BJ (cell line): ENCODE measurements around the gene ABCC4. TPM values are rescaled to one million over a fixed set of nuclear protein-coding genes. Genes with fewer than 3 reads are reported as not detected.
"Not testable (repeated sequence)": the region's sequence is repeated elsewhere in the genome, so short reads cannot be mapped to it uniquely, and the experiment has no call there.

Source experiments
- CTCF ChIA-PET: fragments of 350-600 bp; formaldehyde crosslinking; extraction: SDS; loops from one replicate; lab custom pipeline; 2021; ENCODE audit warnings: antibody characterized with exemption, inconsistent platforms; lab: Yijun Ruan, JAX
- POLR2A ChIA-PET: fragments of 300-600 bp; sonication (Branson Sonifier 250); formaldehyde crosslinking; extraction: SDS; loops from one replicate; lab custom pipeline; 2021; ENCODE audit warnings: antibody characterized with exemption; lab: Charles Lee
- DNase-seq: peaks from one replicate; pipeline ENCODE4 v3.0.0-alpha.2; 2011; ENCODE audit warnings: low read depth
- H3K27me3 ChIP-seq: 2 replicates; pipeline ENCODE4 v1.6.0; 2011; ENCODE audit warnings: low read length; ENCODE audit not compliant: control insufficient read depth, insufficient read depth
- H3K36me3 ChIP-seq: 2 replicates; pipeline ENCODE4 v1.5.1; 2011; ENCODE audit warnings: low read length; ENCODE audit not compliant: control insufficient read depth, insufficient read depth
- H3K4me3 ChIP-seq: 2 replicates; pipeline ENCODE4 v1.5.1; 2011; ENCODE audit warnings: low read depth, mild to moderate bottlenecking, control low read depth, low read length
- polyA plus RNA-seq: library from polyadenylated mRNA; depleted of rRNA; stranded (reverse); fragments of >200 nt; gene quantifications from 2 replicates; pipeline ENCODE4 v1.2.3, GENCODE V29; 2011
- TF ChIP-seq, protein P1 (sequence below): IDR thresholded peaks from 2 replicates; pipeline ENCODE4 v1.5.1; 2011; ENCODE audit warnings: low read depth, mild to moderate bottlenecking, control low read depth, inconsistent platforms, low read length, moderate library complexity; ENCODE audit not compliant: insufficient read depth

Gene ABCC4
- polyA plus RNA-seq, 1 experiment = 11.2 TPM

DNA sequence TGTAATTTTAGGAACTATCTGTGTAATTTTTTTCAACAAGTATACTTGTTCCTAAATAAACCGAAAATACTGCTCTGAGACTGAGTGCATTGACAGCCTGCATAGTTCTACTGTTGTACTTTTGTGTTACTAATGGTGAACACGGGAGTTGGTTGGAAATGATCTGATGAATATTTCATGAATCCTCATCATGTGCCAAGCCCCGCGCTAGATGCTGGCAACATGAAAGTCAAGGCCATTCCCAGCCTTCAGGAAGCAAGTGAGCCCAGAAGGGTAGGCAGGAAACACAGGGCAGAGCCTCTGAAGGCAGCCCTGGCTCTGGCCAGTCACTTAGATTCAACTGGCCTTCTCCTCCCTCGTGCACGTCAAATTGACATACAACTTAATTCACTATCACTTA lies 106.1 kb downstream of the ABCC4 start:
- H3K27me3 ChIP-seq = no peaks in the 10 kb centered on the region
- CTCF ChIA-PET = interaction anchor here (1.2 to 10.9 kb wide), 3 partner anchors 106 to 211 kb away, joined by 4 to 325 read pairs (median 323); partner anchors contain the start of gene ABCC4
- POLR2A ChIA-PET = no interaction called here
- H3K4me3 ChIP-seq = no peak overlapping the region
- TF ChIP-seq, protein P1, sequence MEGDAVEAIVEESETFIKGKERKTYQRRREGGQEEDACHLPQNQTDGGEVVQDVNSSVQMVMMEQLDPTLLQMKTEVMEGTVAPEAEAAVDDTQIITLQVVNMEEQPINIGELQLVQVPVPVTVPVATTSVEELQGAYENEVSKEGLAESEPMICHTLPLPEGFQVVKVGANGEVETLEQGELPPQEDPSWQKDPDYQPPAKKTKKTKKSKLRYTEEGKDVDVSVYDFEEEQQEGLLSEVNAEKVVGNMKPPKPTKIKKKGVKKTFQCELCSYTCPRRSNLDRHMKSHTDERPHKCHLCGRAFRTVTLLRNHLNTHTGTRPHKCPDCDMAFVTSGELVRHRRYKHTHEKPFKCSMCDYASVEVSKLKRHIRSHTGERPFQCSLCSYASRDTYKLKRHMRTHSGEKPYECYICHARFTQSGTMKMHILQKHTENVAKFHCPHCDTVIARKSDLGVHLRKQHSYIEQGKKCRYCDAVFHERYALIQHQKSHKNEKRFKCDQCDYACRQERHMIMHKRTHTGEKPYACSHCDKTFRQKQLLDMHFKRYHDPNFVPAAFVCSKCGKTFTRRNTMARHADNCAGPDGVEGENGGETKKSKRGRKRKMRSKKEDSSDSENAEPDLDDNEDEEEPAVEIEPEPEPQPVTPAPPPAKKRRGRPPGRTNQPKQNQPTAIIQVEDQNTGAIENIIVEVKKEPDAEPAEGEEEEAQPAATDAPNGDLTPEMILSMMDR = no peak
- 0 out of 2 replicates have a peak, but pooled peaks cover 1% of the 10 kb centered on the region for H3K36me3 ChIP-seq
- no peak for DNase-seq

DNA sequence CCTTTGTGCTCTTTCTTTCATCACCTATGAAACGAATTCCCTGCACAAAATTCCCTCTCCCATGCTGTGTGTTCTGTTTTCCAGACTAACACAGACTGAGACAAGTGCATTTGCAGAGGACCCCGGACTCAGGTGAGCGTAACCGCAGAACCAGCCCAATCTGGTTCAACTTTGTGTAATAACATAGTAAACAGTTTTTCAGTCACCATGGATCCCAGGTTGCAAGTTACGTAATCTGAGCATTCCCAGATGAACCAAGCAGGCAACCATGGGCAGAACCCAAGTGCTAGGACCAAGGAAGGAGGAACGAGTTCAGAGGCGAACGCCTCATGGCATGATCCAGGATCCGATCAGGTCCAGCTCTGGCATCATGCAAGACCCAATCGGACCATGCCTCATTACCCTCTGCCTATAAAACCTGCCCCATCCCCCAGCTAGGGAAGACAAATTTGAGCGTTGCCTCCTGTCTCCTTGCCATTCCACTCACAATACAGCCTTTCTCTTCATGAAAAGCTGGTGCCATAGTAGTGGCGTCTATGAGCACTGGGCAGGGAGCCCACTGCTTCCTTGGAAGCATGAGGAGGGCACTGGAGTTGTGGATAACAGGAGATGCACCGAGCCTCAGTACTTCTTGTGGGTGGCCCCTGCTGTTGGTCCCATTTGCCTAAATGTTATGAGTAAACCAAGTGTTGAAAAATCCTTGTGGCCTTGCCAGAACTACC lies 107.6 kb downstream of the ABCC4 start:
- H3K36me3 ChIP-seq = 0 out of 2 replicates have a peak, but pooled peaks cover 1% of the 10 kb centered on the region
- CTCF ChIA-PET = interaction anchor here (0.6 to 10.9 kb wide), 8 partner anchors 9 to 296 kb away, joined by 3 to 325 read pairs (median 4); no protein-coding TSS in a partner anchor
- DNase-seq = no peak
- POLR2A ChIA-PET = no interaction called here
- H3K27me3 ChIP-seq = no peaks in the 10 kb centered on the region
- H3K4me3 ChIP-seq = no peak overlapping the region
- TF ChIP-seq, protein P1 = no peak

DNA sequence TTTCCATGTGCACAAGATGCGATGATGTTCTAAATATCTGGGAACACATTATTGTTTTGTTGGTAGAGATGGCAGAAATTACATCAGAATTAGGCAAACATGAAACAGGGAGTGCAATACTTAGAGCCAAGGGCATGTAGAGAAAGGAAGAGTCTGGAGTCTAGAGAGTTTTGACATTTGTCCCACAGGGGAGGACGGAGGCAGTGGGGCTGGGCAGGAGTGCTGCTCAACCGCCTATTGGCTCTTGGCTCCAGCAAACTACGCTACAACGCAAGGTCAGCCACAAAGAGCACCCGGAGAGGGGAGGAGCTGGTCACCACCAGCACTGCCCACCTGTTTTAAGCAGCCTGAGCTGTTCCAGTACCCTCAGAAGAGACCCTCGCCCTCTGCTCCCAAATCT lies 108.3 kb downstream of the ABCC4 start:
- 0 out of 2 replicates have a peak, but pooled peaks cover 1% of the 10 kb centered on the region for H3K36me3 ChIP-seq
- H3K27me3 ChIP-seq = no peaks in the 10 kb centered on the region
- TF ChIP-seq, protein P1 = no peak
- ChIA-PET CTCF (interaction anchor here (0.6 to 10.9 kb wide), 9 partner anchors 9 to 213 kb away, joined by 3 to 325 read pairs (median 6); partner anchors contain the start of gene ABCC4), POLR2A (no interaction called here)
- H3K4me3 ChIP-seq = no peak overlapping the region
- DNase-seq = no peak

DNA sequence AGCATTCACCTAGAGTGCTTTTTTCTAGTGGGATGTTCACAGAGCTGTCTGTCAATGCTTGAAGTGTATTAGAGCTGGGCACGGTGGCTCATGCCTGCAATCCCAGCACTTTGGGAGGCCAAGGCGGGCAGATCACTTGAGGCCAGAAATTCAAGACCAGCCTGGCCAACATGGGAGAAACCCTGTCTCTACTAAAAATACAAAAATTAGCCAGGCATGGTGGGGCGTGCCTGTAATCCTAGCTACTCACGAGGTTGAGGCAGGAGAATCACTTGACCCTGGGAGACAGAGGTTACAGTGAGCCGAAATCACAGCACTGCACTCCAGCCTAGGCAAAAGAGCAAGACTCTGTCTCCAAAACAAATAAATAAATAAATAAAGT lies 108.7 kb downstream of the ABCC4 start:
- H3K36me3 ChIP-seq, DNase-seq, H3K27me3 ChIP-seq, H3K4me3 ChIP-seq: not testable (repeated sequence)
- CTCF ChIA-PET = interaction anchor here (0.6 to 10.9 kb wide), 16 partner anchors 10 to 645 kb away, joined by 3 to 325 read pairs (median 5); partner anchors contain the start of gene ABCC4
- POLR2A ChIA-PET = interaction anchor here (0.5 kb wide), 1 partner anchor 189 kb away, joined by 4 read pairs; no protein-coding TSS in a partner anchor

DNA sequence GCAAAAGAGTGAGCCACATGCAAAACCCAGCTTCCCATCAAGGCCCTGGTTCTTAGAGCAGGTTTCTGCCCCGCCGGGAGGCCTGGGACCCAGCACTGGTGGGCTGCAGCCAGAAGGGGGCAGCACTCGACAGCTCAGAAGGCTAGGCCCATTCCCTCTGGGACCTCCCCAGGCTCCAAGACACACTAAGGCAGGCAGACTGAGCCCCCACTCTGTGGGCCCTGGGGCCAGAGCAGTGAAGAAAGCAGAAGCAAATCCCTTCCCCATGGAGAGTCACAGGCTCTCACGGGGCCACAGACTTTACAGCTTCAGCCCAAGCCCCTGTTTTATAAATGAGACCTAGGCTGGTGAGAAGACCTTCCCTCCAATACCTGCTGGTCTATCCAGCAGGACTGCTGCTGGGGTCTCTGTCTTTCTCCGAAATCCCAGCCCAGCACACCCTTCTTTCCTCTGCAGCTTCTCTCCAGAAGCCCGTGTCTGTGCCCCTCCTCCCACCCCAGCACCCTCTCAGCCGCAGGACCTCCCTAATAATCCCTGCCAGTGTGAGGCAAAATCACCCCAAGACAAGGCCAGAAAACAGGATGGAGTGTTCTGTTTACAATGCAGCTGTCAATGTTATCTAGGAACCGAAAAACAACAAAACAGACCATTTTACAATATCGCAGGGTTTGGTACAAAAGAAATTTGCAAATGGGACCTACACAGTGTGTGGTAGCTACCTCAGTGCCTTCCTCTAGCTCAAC lies 109.3 kb downstream of the ABCC4 start:
- H3K36me3 ChIP-seq = 0 out of 2 replicates have a peak, but pooled peaks cover 1% of the 10 kb centered on the region
- no peak overlapping the region for H3K4me3 ChIP-seq
- ChIA-PET POLR2A (interaction anchor here (0.5 kb wide), 1 partner anchor 189 kb away, joined by 4 read pairs; no protein-coding TSS in a partner anchor), CTCF (interaction anchor here (0.5 to 10.9 kb wide), 26 partner anchors 10 to 646 kb away, joined by 3 to 325 read pairs (median 4); partner anchors contain the start of gene ABCC4)
- TF ChIP-seq, protein P1 = peak; percentile 98
- no peaks in the 10 kb centered on the region for H3K27me3 ChIP-seq
- DNase-seq = no peak
